GM12872 (cell line): ENCODE measurements around the gene SNX24.

Source experiments
- CTCF ChIP-seq: IDR thresholded peaks from 3 replicates; pipeline ENCODE4 v1.5.1; 2011; ENCODE audit warnings: low read depth, mild to moderate bottlenecking, low read length, moderate library complexity; ENCODE audit not compliant: insufficient read depth

The SNX24 gene

GRCh38 chr5:122963305-122963704 is 117.9 kb downstream of the SNX24 start:
- TF ChIP-seq CTCF, result no peak

GRCh38 chr5:122965111-122965510 is 119.7 kb downstream of the SNX24 start:
- no peak for TF ChIP-seq CTCF

DNA sequence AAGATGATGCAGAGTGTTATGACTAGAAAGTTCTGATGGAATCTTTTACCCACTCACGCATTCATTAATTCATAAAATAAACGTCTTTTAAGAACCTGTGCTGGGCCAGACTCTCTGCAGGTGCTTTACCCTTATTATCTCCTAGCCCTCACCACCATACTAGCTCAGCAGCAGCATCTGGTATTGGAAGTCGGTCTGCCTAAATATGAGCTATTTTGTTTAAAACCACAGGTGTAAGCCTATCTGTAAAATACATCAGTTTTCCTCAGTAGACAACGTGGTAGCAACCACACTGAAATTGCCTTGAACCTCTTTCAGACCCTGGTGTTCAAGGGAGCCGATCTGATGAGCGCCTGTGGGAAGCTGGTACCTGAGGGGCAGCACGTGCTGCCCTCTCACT is 121.7 kb downstream of the SNX24 start:
- no peak for TF ChIP-seq CTCF

GRCh38 chr5:122967625-122968024 is 122.2 kb downstream of the SNX24 start:
- TF ChIP-seq CTCF, result no peak

- no peak for TF ChIP-seq CTCF
Measured at GRCh38 chr5:122971333-122971732, 125.9 kb downstream of the SNX24 start.

DNA sequence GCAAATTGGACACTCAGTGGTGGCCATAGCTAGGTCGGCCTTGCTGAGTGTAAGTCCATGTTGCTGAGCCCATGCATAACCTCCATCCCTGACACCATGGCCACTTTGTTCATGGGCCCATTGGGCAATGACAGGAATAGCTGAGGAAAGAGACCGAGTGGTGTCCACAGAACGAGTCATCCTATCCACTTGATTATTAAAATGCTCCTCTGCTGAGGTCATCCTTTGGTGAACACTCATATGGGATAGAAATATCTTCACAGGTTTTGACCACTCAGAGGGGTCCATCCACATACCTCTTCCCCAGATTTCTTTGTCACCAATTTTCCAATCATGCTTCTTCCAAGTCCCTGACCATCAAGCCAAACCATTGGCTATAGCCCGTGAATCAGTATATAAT is 127.5 kb downstream of the SNX24 start:
- TF ChIP-seq CTCF, result no peak

DNA sequence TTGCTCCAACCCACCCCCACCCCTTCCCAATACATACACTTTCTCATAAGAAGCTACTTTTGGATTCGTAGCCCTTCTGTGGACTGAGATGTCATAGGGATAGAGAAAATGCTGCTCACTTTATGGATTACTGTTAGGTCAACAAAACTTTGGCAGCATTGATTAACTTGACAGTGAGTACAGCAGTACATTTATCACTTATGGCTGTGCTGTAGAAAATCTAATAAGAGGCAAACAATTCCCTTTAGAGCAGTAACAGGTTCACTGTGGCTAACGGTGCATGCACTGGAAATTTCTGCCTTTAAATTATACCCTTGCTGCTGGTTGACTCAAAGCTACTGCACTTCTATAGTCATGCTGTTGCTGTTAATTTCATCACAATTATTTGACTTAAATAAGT is 131.9 kb downstream of the SNX24 start:
- TF ChIP-seq CTCF, result no peak

- TF ChIP-seq CTCF, result no peak
Measured at GRCh38 chr5:122978068-122978467, 132.7 kb downstream of the SNX24 start.
